Osteocyte (in vitro differentiated cells): ENCODE measurements around the gene HIPK2. TPM values are rescaled to one million over a fixed set of nuclear protein-coding genes. Genes with fewer than 3 reads are reported as not detected.

Experiments used
- DNase-seq: peaks from one replicate; pipeline ENCODE4 v3.0.0; 2021; ENCODE audit warnings: mixed read lengths; ENCODE audit not compliant: unreplicated experiment; ENCODE audit errors: extremely low spot score
- H3K27ac Mint-ChIP-seq: one replicate; pipeline ENCODE4 v1.8.0; 2021; ENCODE audit warnings: mild to moderate bottlenecking, mixed read lengths; ENCODE audit not compliant: unreplicated experiment
- H3K27me3 Mint-ChIP-seq: one replicate; pipeline ENCODE4 v1.8.0; 2021; ENCODE audit warnings: mixed read lengths; ENCODE audit not compliant: unreplicated experiment
- H3K36me3 Mint-ChIP-seq: one replicate; pipeline ENCODE4 v1.8.0; 2021; ENCODE audit warnings: mixed read lengths; ENCODE audit not compliant: unreplicated experiment
- H3K4me1 Mint-ChIP-seq: one replicate; pipeline ENCODE4 v1.8.0; 2021; ENCODE audit warnings: mixed read lengths; ENCODE audit not compliant: unreplicated experiment
- H3K4me3 Mint-ChIP-seq: one replicate; pipeline ENCODE4 v1.8.0; 2021; ENCODE audit warnings: mild to moderate bottlenecking, moderate library complexity, mixed read lengths; ENCODE audit not compliant: unreplicated experiment
- H3K9me3 Mint-ChIP-seq: one replicate; pipeline ENCODE4 v1.8.0; 2021; ENCODE audit warnings: mixed read lengths; ENCODE audit not compliant: unreplicated experiment
- total RNA-seq: library from RNA; stranded (reverse); gene quantifications from 2 replicates; pipeline ENCODE4 v1.2.1, GENCODE V29; 2021
- TF ChIP-seq, protein P1 (sequence below): fragments of 200-600 bp; sonication (generic); IDR thresholded peaks from 2 replicates; pipeline ENCODE4 v1.5.0; 2021; ENCODE audit warnings: antibody characterized with exemption, mild to moderate bottlenecking, moderate library complexity

HIPK2 gene
- total RNA-seq, 1 donor from 2014 or later = 90.8 TPM

DNA sequence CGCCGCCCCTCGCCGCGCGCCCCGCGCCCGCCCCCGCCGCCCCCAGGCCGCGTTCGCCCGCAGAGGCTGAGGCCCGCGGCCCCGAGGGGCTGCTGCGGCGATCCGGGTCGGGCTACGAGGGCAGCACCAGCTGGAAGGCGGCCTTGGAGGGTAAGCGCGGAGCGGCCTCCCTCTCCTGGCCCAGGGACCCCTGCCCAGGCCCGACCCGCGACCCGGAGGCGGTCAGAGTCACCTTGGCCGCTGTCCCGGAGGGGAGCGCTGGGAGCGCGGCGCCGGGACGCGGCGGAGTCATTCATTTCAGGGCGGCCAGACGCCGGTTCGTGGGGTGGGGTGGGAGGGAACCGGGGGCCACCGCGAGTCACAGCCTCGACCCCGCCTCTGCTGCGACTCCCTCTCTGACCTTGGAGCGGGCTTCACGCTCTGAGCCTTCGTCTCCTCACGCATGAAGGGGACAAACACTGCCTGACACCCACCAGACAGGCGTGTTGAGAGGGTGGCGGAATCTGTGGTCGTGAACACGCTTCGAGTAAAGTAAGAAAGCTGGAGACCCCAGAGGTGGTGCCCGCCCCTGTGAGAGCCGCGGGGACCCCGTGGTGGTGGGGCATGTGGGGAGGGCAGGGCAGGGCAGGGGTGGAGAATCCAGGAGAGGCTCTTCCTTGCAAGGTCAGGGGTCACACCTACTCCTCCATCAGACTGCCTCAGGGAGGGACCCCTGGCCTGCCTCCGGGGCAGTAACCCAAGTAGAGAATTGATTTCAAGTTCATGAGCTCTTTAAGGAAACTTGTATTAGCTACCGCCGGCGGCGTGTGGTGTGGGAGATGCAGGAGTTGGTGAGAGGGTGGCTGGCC, 253.6 kb downstream of the HIPK2 start:
- TF ChIP-seq, protein P1, sequence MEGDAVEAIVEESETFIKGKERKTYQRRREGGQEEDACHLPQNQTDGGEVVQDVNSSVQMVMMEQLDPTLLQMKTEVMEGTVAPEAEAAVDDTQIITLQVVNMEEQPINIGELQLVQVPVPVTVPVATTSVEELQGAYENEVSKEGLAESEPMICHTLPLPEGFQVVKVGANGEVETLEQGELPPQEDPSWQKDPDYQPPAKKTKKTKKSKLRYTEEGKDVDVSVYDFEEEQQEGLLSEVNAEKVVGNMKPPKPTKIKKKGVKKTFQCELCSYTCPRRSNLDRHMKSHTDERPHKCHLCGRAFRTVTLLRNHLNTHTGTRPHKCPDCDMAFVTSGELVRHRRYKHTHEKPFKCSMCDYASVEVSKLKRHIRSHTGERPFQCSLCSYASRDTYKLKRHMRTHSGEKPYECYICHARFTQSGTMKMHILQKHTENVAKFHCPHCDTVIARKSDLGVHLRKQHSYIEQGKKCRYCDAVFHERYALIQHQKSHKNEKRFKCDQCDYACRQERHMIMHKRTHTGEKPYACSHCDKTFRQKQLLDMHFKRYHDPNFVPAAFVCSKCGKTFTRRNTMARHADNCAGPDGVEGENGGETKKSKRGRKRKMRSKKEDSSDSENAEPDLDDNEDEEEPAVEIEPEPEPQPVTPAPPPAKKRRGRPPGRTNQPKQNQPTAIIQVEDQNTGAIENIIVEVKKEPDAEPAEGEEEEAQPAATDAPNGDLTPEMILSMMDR = no peak
- Mint-ChIP-seq H3K4me1 (peaks cover 3% of the 10 kb centered on the region), H3K27ac (no peak overlapping the region), H3K36me3 (no peaks in the 10 kb centered on the region), H3K9me3 (no peaks in the 10 kb centered on the region), H3K27me3 (peaks cover 59% of the 10 kb centered on the region), H3K4me3 (no peak overlapping the region)
- DNase-seq = no peak

GRCh38 chr7:139523199-139523941, 254.4 kb downstream of the HIPK2 start, which contains the start of gene CLEC2L:
CLEC2L (plus strand) TSS chr7:139523685; CDS start chr7:139523928, 243 bp downstream.
- Mint-ChIP-seq H3K27me3 (peaks cover 56% of the 10 kb centered on the region), H3K36me3 (no peaks in the 10 kb centered on the region), H3K4me3 (peak within 1 kb of the TSS; percentile 47), H3K4me1 (peaks cover 3% of the 10 kb centered on the region), H3K9me3 (no peaks in the 10 kb centered on the region), H3K27ac (no peak within 1 kb of the TSS)
- TF ChIP-seq, protein P1 = no peak
- no peak for DNase-seq

GRCh38 chr7:139522830-139523198, 255.0 kb downstream of the HIPK2 start:
- H3K36me3 Mint-ChIP-seq = no peaks in the 10 kb centered on the region
- no peak overlapping the region for H3K4me3 Mint-ChIP-seq

DNA sequence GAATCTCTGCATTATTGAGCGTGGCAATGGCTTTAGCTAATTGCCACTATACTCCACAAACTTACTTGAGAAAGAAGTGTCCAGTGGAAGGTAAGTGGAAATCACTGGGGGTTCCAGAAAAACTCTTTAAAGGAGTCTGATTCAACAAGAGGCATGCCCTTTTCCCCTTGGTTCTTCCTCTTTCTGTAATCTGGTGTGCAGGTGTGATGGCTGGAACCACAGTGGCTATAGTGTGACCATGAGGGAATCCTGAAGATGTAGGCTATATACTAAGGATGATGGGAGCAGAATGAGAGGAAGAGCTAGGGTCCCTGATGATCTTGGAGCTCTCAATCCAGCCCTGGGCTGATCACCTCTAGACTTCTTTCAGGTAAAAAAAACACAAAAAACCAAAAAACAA, 256.4 kb downstream of the HIPK2 start:
- Mint-ChIP-seq H3K27ac (no peak overlapping the region), H3K4me1 (peaks cover 3% of the 10 kb centered on the region), H3K36me3 (no peaks in the 10 kb centered on the region), H3K27me3 (peaks cover 47% of the 10 kb centered on the region), H3K4me3 (no peak overlapping the region), H3K9me3 (no peaks in the 10 kb centered on the region)
- no peak for DNase-seq
- TF ChIP-seq, protein P1 = no peak

More at GRCh38 chr7:139522830-139523198, 255.0 kb downstream of the HIPK2 start:
- no peak overlapping the region for H3K27ac Mint-ChIP-seq
- TF ChIP-seq, protein P1 = no peak
- H3K4me1 Mint-ChIP-seq = peaks cover 3% of the 10 kb centered on the region
- no peaks in the 10 kb centered on the region for H3K9me3 Mint-ChIP-seq
- DNase-seq = no peak
- H3K27me3 Mint-ChIP-seq = peaks cover 53% of the 10 kb centered on the region

GRCh38 chr7:139515266-139515665, 262.5 kb downstream of the HIPK2 start:
- TF ChIP-seq, protein P1 = no peak
- Mint-ChIP-seq H3K9me3 (no peaks in the 10 kb centered on the region), H3K4me1 (no peaks in the 10 kb centered on the region), H3K4me3 (no peak overlapping the region), H3K36me3 (no peaks in the 10 kb centered on the region), H3K27ac (no peak overlapping the region), H3K27me3 (peaks cover 9% of the 10 kb centered on the region)
- no peak for DNase-seq
